Pancreas (tissue), 10 donors: ENCODE results near the gene PITPNB. TPM values are rescaled to one million over a fixed set of nuclear protein-coding genes. Genes with fewer than 3 reads are reported as not detected.

Source experiments
- ATAC-seq, 4 donors: fragments of 200-7000 bp; cut with Tn5 transposase; one replicate each; pipeline versions ENCODE4 v1.8.0 to v1.9.1; 2020; ENCODE audit warnings: mild to moderate bottlenecking in 4 of 4, moderate library complexity in 4 of 4
- DNase-seq, 6 donors: peaks; one replicate each; pipeline ENCODE4 v3.0.0-alpha.2; 2020
- FAIRE-seq: peaks from 2 replicates; lab custom pipeline; 2012; peaks lifted over from hg19 to GRCh38; lab: Jason Lieb, UNC
- H3K27ac ChIP-seq, 4 donors: fragments of 200-600 bp; sonication (generic); 1 replicate in 3 of 4; 2 replicates in 1 of 4; pipeline versions ENCODE4 v1.5.0 to v1.8.0; 2020
- H3K27me3 ChIP-seq, 4 donors: fragments of 200-600 bp; one replicate each; pipeline ENCODE4 v1.8.0; 2021
- H3K36me3 ChIP-seq, 3 donors: fragments of 200-600 bp; sonication (generic) in 1 of 3; one replicate each; pipeline versions ENCODE4 v1.5.0 to v1.8.0; 2020 to 2021
- H3K4me1 ChIP-seq, 3 donors: fragments of 200-600 bp; one replicate each; pipeline ENCODE4 v1.8.0; 2021
- H3K4me3 ChIP-seq, 4 donors: fragments of 200-600 bp; sonication (generic) in 2 of 4; one replicate each; pipeline versions ENCODE4 v1.5.0 to v1.8.0; 2020 to 2021
- H3K9me3 ChIP-seq, 4 donors: fragments of 200-600 bp; one replicate each; pipeline ENCODE4 v1.8.0; 2021
- WGBS, 2 donors: extraction: QIAGEN DNeasy Blood & Tissue Kit; methylation state at CpG; one replicate each; pipeline ENCODE4 v1.1.7; 2013; 5-methylcytosine and 5-hydroxymethylcytosine counted together
- intact Hi-C, 3 donors: fragments of 100-400 bp; cut with DNase I; formaldehyde crosslinking; loops; one replicate each; pipeline versions ENCODE4 v1.11.1 to v1.14.2; 2022
- polyA plus RNA-seq, 2 donors: library from polyadenylated mRNA; stranded (reverse); fragments of 200-250 nt; gene quantifications; one replicate each; pipeline ENCODE4 v1.2.3, GENCODE V29; 2013
- total RNA-seq, 6 donors: library from RNA; stranded (reverse); fragmentation: NEBNext Ultra II Directional in 4 of 6; extraction: Animal tissue kit (Norgen Biotek cat#: 25700) in 4 of 6; gene quantifications; one replicate each; pipeline versions ENCODE4 v1.2.1 to v1.2.4, GENCODE V29; 2021 to 2023
- TF ChIP-seq, protein P1 (sequence below), 4 donors: fragments of 200-600 bp; sonication (generic) in 3 of 4; IDR thresholded peaks; one replicate each; pipeline versions ENCODE4 v1.5.0 to v1.8.0; 2021; ENCODE audit warnings: antibody characterized with exemption in 4 of 4
- donor health status: healthy with polysubstance abuse.
- donor health status: DM: no; HTN: no; CAD: no; lungs with moderate emphysema.
- donor health status: DM: no; HTN: no; CAD: no.
- donor health status: control.
- donor health status: control.
- donor health status: Bipolar disorder and iron deficiency.
- donor health status: DM: yes; HTN: yes; CAD: no.
- donor health status: DM: no; HTN: no; CAD: no.
- donor health status: DM: no; HTN: no; CAD: no.
- donor health status: DM: yes; HTN: yes; CAD: no.

PITPNB gene
- total and polyA plus RNA-seq, 8 donors: 14.3 to 38.0 (median 26.2) TPM

- no peak overlapping the region for H3K27ac ChIP-seq
- DNase-seq: no peak
- WGBS, 2 donors: 86 to 88% methylated on average over 10 of the region's 10 CpGs
Observed at GRCh38 chr22:27836181-27836580, 82.9 kb downstream of the PITPNB start.

GRCh38 chr22:27835446-27835845, 83.6 kb downstream of the PITPNB start:
- Histone ChIP-seq H3K4me3 (no peak overlapping the region), H3K4me1 (no peaks in the 10 kb centered on the region), H3K36me3 (no peaks in the 10 kb centered on the region), H3K27ac (no peak overlapping the region), H3K9me3 (no peaks in the 10 kb centered on the region), H3K27me3 (no peaks in the 10 kb centered on the region)
- TF ChIP-seq, protein P1, sequence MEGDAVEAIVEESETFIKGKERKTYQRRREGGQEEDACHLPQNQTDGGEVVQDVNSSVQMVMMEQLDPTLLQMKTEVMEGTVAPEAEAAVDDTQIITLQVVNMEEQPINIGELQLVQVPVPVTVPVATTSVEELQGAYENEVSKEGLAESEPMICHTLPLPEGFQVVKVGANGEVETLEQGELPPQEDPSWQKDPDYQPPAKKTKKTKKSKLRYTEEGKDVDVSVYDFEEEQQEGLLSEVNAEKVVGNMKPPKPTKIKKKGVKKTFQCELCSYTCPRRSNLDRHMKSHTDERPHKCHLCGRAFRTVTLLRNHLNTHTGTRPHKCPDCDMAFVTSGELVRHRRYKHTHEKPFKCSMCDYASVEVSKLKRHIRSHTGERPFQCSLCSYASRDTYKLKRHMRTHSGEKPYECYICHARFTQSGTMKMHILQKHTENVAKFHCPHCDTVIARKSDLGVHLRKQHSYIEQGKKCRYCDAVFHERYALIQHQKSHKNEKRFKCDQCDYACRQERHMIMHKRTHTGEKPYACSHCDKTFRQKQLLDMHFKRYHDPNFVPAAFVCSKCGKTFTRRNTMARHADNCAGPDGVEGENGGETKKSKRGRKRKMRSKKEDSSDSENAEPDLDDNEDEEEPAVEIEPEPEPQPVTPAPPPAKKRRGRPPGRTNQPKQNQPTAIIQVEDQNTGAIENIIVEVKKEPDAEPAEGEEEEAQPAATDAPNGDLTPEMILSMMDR (IDR thresholded peaks at IDR 0.05): no peak
- ATAC-seq (no peak), DNase-seq (no peak), FAIRE-seq (no peak)
- intact Hi-C loops: no loop called here
- 89 to 93% methylated on average over 6 of the region's 6 CpGs for WGBS, 2 donors

More at GRCh38 chr22:27836181-27836580, 82.9 kb downstream of the PITPNB start:
- no peaks in the 10 kb centered on the region for H3K27me3 ChIP-seq
- TF ChIP-seq, protein P1 (IDR thresholded peaks at IDR 0.05): no peak
- no peaks in the 10 kb centered on the region for H3K36me3 ChIP-seq
- H3K9me3 ChIP-seq: no peaks in the 10 kb centered on the region
- FAIRE-seq (no peak), ATAC-seq (no peak)
- H3K4me3 ChIP-seq: no peak overlapping the region
- intact Hi-C loops: no loop called here
- no peaks in the 10 kb centered on the region for H3K4me1 ChIP-seq

GRCh38 chr22:27834364-27835185, 84.5 kb downstream of the PITPNB start:
- Histone ChIP-seq H3K4me1 (no peaks in the 10 kb centered on the region), H3K4me3 (no peak overlapping the region), H3K27ac (no peak overlapping the region), H3K27me3 (no peaks in the 10 kb centered on the region), H3K9me3 (no peaks in the 10 kb centered on the region), H3K36me3 (no peaks in the 10 kb centered on the region)
- intact Hi-C loops: no loop called here
- TF ChIP-seq, protein P1 (IDR thresholded peaks at IDR 0.05): no peak
- no peak for ATAC-seq
- no peak for FAIRE-seq
- DNase-seq: no peak
- WGBS, 2 donors: 91 to 92% methylated on average over 20 of the region's 20 CpGs

DNA sequence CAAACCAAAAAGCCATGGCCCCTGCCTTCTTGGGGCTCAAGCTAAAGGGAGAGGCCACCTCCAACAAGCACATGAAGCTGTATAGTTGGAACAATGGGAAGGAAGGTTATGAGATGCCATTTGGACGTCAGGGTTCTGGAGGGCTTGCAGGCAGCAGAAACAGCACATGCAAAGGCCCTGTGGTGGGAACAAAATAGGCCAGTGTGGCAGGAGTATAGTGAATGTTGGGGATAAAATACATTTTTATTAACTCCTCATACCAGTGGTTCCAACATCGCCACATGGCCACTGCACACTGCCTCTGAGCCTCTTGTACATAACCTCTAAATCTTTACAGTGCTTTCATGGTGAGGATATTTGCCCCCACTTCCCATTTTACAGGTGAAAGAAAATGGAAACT, 85.3 kb downstream of the PITPNB start:
- Histone ChIP-seq H3K4me3 (no peak overlapping the region), H3K9me3 (no peaks in the 10 kb centered on the region), H3K27ac (no peak overlapping the region), H3K36me3 (no peaks in the 10 kb centered on the region), H3K4me1 (no peaks in the 10 kb centered on the region), H3K27me3 (no peaks in the 10 kb centered on the region)
- TF ChIP-seq, protein P1 (IDR thresholded peaks at IDR 0.05): no peak
- intact Hi-C loops: no loop called here
- ATAC-seq (no peak), FAIRE-seq (no peak), DNase-seq (no peak)
- 87 to 90% methylated on average over 2 of the region's 2 CpGs for WGBS, 2 donors

DNA sequence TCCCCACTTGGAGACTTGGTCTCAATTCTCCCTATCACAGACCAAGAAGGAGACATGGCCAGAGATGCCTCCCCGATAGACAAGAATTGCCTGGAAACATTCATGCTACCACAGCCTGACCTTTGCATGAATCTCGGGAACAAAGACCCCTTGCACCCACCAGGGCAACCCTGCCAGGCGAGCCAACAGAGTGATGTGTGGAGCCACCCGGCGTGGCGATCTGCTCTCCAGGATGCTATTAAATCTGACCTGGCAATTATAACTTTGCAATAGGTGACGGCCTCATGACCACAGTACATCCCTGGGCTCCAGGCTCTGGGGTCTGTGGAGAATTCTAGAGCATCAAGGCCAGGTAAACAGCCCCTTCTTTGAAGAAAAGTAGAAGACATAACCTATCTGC, 86.5 kb downstream of the PITPNB start:
- H3K27me3 ChIP-seq: no peaks in the 10 kb centered on the region
- H3K36me3 ChIP-seq: no peaks in the 10 kb centered on the region
- intact Hi-C loops: no loop called here
- no peak for FAIRE-seq
- TF ChIP-seq, protein P1 (IDR thresholded peaks at IDR 0.05): no peak
- ATAC-seq: no peak
- no peak overlapping the region for H3K4me3 ChIP-seq
- WGBS, 2 donors: 89 to 90% methylated on average over 7 of the region's 7 CpGs
- no peaks in the 10 kb centered on the region for H3K4me1 ChIP-seq
- H3K27ac ChIP-seq: no peak overlapping the region
- no peak for DNase-seq
- H3K9me3 ChIP-seq: no peaks in the 10 kb centered on the region
